A673 (cell line): ENCODE measurements around the gene FLACC1.

Source experiments
- CTCF ChIP-seq: fragments of 300-800, 200-600 bp; sonication (generic); conservative IDR thresholded peaks from 2 replicates; pipeline ENCODE4 v1.5.1; 2017; ENCODE audit warnings: low read depth, mild to moderate bottlenecking, antibody characterized with exemption, low read length, moderate library complexity, mixed read lengths
- EZH2 ChIP-seq: fragments of 200-600 bp; sonication (generic); IDR thresholded peaks from 2 replicates; pipeline ENCODE4 v1.6.1; 2017; ENCODE audit warnings: borderline replicate concordance, low read depth, mild to moderate bottlenecking, mixed read lengths, antibody characterized with exemption, low read length; ENCODE audit not compliant: poor library complexity, severe bottlenecking

- TF ChIP-seq CTCF: no peak
- TF ChIP-seq EZH2: no peak
Observed at GRCh38 chr2:201345625-201346213, 11.4 kb downstream of the FLACC1 start.
